Transverse colon (tissue), 4 donors: ENCODE results near the gene COL24A1.

ENCODE experiments used
- EP300 ChIP-seq: sonication (generic); formaldehyde crosslinking; IDR thresholded peaks from one replicate; pipeline ENCODE4 v1.6.1; 2017; ENCODE audit warnings: antibody characterized with exemption, low read depth
- POLR2A ChIP-seq: fragments of 450-650 bp; IDR thresholded peaks from one replicate; pipeline ENCODE4 v1.6.1; 2016; ENCODE audit warnings: antibody characterized with exemption, mild to moderate bottlenecking, moderate library complexity
- POLR2AphosphoS5 ChIP-seq, 3 donors: sonication (generic); formaldehyde crosslinking; IDR thresholded peaks; one replicate each; pipeline ENCODE4 v1.6.1; 2016; ENCODE audit warnings: antibody characterized with exemption in 3 of 3
- TF ChIP-seq, protein P1 (sequence below), 5 experiments: fragments of 200-600 bp in 3 of 5; fragments of 450-650 bp in 2 of 5; sonication (generic) in 3 of 5; IDR thresholded peaks; 1 replicate in 2 of 5; 2 replicates in 3 of 5; pipeline ENCODE4 v1.5.1; 2016 to 2017; ENCODE audit warnings: antibody characterized with exemption in 5 of 5, inconsistent platforms in 3 of 5, mild to moderate bottlenecking in 2 of 5, moderate library complexity in 1 of 5

DNA sequence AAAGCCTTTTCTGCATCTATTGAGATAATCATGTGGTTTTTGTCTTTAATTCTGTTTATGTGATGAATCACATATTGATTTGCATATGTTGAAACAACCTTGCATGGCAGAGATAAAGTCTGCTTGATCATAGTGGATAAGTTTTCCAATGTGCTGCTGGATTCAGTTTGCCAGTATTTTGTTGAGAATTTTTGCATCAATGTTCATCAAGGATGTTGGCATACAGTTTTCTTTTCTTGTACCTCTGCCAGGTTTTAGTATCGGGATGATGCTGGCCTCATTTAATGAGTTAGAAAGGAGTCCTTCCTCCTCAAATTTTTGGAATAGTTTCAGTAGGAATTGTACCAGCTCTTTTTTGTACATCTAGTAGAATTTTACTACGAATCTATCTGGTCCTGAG lies 55.0 kb downstream of the COL24A1 start:
- TF ChIP-seq, protein P1, sequence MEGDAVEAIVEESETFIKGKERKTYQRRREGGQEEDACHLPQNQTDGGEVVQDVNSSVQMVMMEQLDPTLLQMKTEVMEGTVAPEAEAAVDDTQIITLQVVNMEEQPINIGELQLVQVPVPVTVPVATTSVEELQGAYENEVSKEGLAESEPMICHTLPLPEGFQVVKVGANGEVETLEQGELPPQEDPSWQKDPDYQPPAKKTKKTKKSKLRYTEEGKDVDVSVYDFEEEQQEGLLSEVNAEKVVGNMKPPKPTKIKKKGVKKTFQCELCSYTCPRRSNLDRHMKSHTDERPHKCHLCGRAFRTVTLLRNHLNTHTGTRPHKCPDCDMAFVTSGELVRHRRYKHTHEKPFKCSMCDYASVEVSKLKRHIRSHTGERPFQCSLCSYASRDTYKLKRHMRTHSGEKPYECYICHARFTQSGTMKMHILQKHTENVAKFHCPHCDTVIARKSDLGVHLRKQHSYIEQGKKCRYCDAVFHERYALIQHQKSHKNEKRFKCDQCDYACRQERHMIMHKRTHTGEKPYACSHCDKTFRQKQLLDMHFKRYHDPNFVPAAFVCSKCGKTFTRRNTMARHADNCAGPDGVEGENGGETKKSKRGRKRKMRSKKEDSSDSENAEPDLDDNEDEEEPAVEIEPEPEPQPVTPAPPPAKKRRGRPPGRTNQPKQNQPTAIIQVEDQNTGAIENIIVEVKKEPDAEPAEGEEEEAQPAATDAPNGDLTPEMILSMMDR (IDR thresholded peaks at IDR 0.05) = no peak
- TF ChIP-seq EP300 (no peak), POLR2A (no peak), POLR2AphosphoS5 (IDR thresholded peaks at IDR 0.05) (no peak)
